Heart left ventricle (tissue), 16 donors: Measurements from ENCODE around the gene CHCT1. TPM values are rescaled to one million over a fixed set of nuclear protein-coding genes. Genes with fewer than 3 reads are reported as not detected.

Source experiments
- ATAC-seq, 4 donors: fragments of 200-7000 bp; cut with Tn5 transposase; one replicate each; pipeline ENCODE4 v1.9.1; 2020 to 2022; ENCODE audit warnings: moderate library complexity in 4 of 4, mild to moderate bottlenecking in 3 of 4, moderate number of reproducible peaks in 1 of 4
- DNase-seq, 5 donors: peaks; one replicate each; pipeline ENCODE4 v3.0.0-alpha.2; 2020
- H3K27ac ChIP-seq, 12 donors: fragments of 200-600 bp; sonication (generic) in 4 of 12; one replicate each; pipeline versions ENCODE4 v1.5.0 to v1.8.0; 2016 to 2022; ENCODE audit warnings: mild to moderate bottlenecking in 2 of 12
- H3K27me3 ChIP-seq, 9 donors: fragments of 200-600 bp; sonication (generic) in 2 of 9; one replicate each; pipeline versions ENCODE4 v1.5.1 to v1.8.0; 2016 to 2022; ENCODE audit warnings: mild to moderate bottlenecking in 3 of 9
- H3K36me3 ChIP-seq, 9 donors: fragments of 200-600 bp; sonication (generic) in 2 of 9; one replicate each; pipeline versions ENCODE4 v1.5.0 to v1.8.0; 2018 to 2022; ENCODE audit warnings: mild to moderate bottlenecking in 2 of 9
- H3K4me1 ChIP-seq, 12 donors: fragments of 200-600 bp; sonication (generic) in 4 of 12; one replicate each; pipeline versions ENCODE4 v1.5.0 to v1.8.0; 2016 to 2022; ENCODE audit warnings: mild to moderate bottlenecking in 3 of 12
- H3K4me3 ChIP-seq, 12 donors: fragments of 200-600 bp; sonication (generic) in 4 of 12; one replicate each; pipeline versions ENCODE4 v1.5.0 to v1.8.0; 2017 to 2022; ENCODE audit warnings: mild to moderate bottlenecking in 9 of 12, moderate library complexity in 4 of 12
- H3K9me3 ChIP-seq, 12 donors: fragments of 200-600 bp; sonication (generic) in 4 of 12; one replicate each; pipeline versions ENCODE4 v1.5.0 to v1.8.0; 2016 to 2022; ENCODE audit warnings: mild to moderate bottlenecking in 1 of 12
- POLR2A ChIP-seq, 2 donors: fragments of 450-650 bp; IDR thresholded peaks; one replicate each; pipeline ENCODE4 v1.6.1; 2017; ENCODE audit warnings: antibody characterized with exemption in 2 of 2, mild to moderate bottlenecking in 2 of 2, moderate library complexity in 2 of 2
- WGBS, 4 donors: extraction: QIAGEN DNeasy Blood & Tissue Kit in 2 of 4; methylation state at CpG; one replicate each; pipeline versions ENCODE4 v1.1.5 to v1.1.7; 2013 to 2018; 5-methylcytosine and 5-hydroxymethylcytosine counted together
- intact Hi-C, 10 donors: fragments of 100-400 bp; cut with DNase I; formaldehyde crosslinking; loops; one replicate each; pipeline versions ENCODE4 v1.11.1 to v1.14.2; 2022
- polyA plus RNA-seq, 2 donors: library from polyadenylated mRNA; stranded (reverse); fragments of 200-250 nt; gene quantifications; one replicate each; pipeline ENCODE4 v1.2.3, GENCODE V29; 2013
- total RNA-seq, 9 donors: library from RNA; depleted of rRNA in 2 of 9; stranded (reverse); fragments of >200 nt in 2 of 9; fragmentation: NEBNext Ultra II Directional in 3 of 9; extraction: Animal tissue kit (Norgen Biotek cat#: 25700) in 3 of 9; gene quantifications; one replicate each; pipeline versions ENCODE4 v1.1.0 to v1.2.4, GENCODE V29; 2016 to 2023
- TF ChIP-seq, protein P1 (sequence below), 12 donors: fragments of 200-600 bp; sonication (generic) in 4 of 12; IDR thresholded peaks; one replicate each; pipeline versions ENCODE4 v1.5.0 to v1.8.0; 2018 to 2022; ENCODE audit warnings: antibody characterized with exemption in 12 of 12, mild to moderate bottlenecking in 5 of 12
- donor health status: ischemic (EF 13 %, LVEDD 7.1; RV severe dilation, severe dysfunction).
- donor health status: healthy with polysubstance abuse.
- donor health status: DM: no; HTN: yes; CAD: no.
- donor health status: DM: no; HTN: no; CAD: no.
- donor health status: ischemic (EF 25% LVEDD 6.9; RV normal size, moderate dysfunction).
- donor health status: ischemic (EF 25% LVEDD 5.7; RV mildly dilated, moderate dysfunction).
- donor health status: healthy.
- donor health status: DM: yes; HTN: yes; CAD: no.
- donor health status: ischemic (EF 35%, LVEDD 5.7; RV mildly dilated, moderate dysfunction).
- donor health status: nonischemic (EF 11% LVEDD 7.7; RV severe dilation, severe dysfunction).
- donor health status: DM: yes; HTN: yes; CAD: no.
- donor health status: PGD.
- donor health status: ischemic (EF 29% LVEDD 5.4; RV normal size, mild dysfunction).
- donor health status: nonischemic (EF 23%, LVEDD 6.1; RV moderate dilation, normal function).

The CHCT1 gene
- total and polyA plus RNA-seq, 11 donors = 0.27 TPM; not detected in 10

DNA sequence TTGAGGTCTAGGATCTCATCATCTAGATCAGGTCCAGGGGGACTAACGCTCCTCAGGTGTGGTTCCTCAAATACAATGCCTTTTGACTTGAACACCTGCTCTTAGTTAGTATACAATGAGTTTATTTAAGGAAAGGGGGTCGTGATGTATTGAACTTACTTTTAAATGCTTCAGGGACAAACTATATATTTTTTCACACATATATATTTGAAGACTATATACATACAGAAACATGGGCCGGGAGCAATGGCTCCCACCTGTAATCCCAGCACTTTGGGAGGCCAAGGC is 18.8 kb upstream of the CHCT1 start:
- DNase-seq (no peak), ATAC-seq (no peak)
- H3K9me3 ChIP-seq = no peaks in the 10 kb centered on the region
- no peaks in the 10 kb centered on the region for H3K36me3 ChIP-seq
- TF ChIP-seq POLR2A (IDR thresholded peaks at IDR 0.05) = no peak
- TF ChIP-seq, protein P1, sequence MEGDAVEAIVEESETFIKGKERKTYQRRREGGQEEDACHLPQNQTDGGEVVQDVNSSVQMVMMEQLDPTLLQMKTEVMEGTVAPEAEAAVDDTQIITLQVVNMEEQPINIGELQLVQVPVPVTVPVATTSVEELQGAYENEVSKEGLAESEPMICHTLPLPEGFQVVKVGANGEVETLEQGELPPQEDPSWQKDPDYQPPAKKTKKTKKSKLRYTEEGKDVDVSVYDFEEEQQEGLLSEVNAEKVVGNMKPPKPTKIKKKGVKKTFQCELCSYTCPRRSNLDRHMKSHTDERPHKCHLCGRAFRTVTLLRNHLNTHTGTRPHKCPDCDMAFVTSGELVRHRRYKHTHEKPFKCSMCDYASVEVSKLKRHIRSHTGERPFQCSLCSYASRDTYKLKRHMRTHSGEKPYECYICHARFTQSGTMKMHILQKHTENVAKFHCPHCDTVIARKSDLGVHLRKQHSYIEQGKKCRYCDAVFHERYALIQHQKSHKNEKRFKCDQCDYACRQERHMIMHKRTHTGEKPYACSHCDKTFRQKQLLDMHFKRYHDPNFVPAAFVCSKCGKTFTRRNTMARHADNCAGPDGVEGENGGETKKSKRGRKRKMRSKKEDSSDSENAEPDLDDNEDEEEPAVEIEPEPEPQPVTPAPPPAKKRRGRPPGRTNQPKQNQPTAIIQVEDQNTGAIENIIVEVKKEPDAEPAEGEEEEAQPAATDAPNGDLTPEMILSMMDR (IDR thresholded peaks at IDR 0.05) = no peak
- no peaks in the 10 kb centered on the region for H3K27me3 ChIP-seq
- no peak overlapping the region for H3K27ac ChIP-seq
- H3K4me3 ChIP-seq = no peak overlapping the region
- H3K4me1 ChIP-seq = peaks cover 0 to 13% (median 0%) of the 10 kb centered on the region in 12 donors
- intact Hi-C loops = no loop called here
- WGBS, 4 donors = 86 to 88% (median 86%) methylated on average over 3 of the region's 3 CpGs

DNA sequence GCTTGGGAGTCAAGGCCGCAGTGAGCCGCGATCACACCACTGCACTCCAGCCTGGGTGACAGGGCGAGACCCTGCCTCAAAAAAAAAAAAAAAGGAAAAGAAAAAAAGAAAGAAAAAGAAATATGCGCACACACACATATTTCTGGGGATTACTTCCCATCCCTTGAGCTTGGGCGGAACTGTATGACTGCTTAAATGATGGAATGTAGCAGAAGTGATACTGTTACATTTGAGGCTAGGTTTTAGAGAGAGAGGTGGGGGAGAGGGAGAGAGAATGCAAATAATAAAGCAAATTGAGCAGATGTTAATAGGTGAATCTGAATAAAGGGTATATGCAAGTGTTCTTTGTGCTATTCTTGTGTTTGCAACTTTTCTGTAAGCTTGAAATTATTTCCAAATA is 18.3 kb upstream of the CHCT1 start:
- 85 to 87% (median 86%) methylated on average over 6 of the region's 6 CpGs for WGBS, 4 donors
- H3K4me3 ChIP-seq = no peak overlapping the region
- intact Hi-C loops = no loop called here
- H3K4me1 ChIP-seq = peaks cover 0 to 8% (median 0%) of the 10 kb centered on the region in 12 donors
- no peak for TF ChIP-seq POLR2A (IDR thresholded peaks at IDR 0.05)
- TF ChIP-seq, protein P1 (IDR thresholded peaks at IDR 0.05) = no peak
- H3K9me3 ChIP-seq = no peaks in the 10 kb centered on the region
- H3K27me3 ChIP-seq = no peaks in the 10 kb centered on the region
- H3K27ac ChIP-seq = no peak overlapping the region
- no peak for ATAC-seq
- DNase-seq = no peak
- no peaks in the 10 kb centered on the region for H3K36me3 ChIP-seq

DNA sequence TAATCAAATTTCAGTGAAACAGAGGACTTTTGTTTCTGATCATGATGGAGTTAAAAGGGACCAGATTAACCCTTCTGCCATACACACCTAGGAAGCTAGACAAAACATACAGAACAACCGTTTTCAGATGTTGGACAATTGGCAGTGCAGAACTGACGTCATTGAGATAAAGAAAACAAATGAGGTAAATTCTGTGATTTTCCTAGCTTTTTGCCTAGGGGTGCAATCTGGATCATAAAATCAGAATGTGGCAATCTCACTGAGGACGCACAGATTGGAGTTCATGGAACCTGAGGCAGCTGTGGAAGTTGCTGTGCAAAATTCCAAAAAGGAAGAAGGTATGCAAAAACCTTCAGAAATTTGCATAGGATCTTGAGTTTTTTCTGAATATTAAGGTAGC is 15.4 kb upstream of the CHCT1 start:
- ATAC-seq (no peak), DNase-seq (no peak)
- H3K4me3 ChIP-seq = no peak overlapping the region
- H3K27me3 ChIP-seq = no peaks in the 10 kb centered on the region
- intact Hi-C loops = no loop called here
- no peak for TF ChIP-seq POLR2A (IDR thresholded peaks at IDR 0.05)
- TF ChIP-seq, protein P1 (IDR thresholded peaks at IDR 0.05) = no peak
- 73 to 83% (median 79%) methylated on average over 3 of the region's 3 CpGs for WGBS, 4 donors
- H3K36me3 ChIP-seq = no peaks in the 10 kb centered on the region
- no peaks in the 10 kb centered on the region for H3K4me1 ChIP-seq
- no peaks in the 10 kb centered on the region for H3K9me3 ChIP-seq
- no peak overlapping the region for H3K27ac ChIP-seq

DNA sequence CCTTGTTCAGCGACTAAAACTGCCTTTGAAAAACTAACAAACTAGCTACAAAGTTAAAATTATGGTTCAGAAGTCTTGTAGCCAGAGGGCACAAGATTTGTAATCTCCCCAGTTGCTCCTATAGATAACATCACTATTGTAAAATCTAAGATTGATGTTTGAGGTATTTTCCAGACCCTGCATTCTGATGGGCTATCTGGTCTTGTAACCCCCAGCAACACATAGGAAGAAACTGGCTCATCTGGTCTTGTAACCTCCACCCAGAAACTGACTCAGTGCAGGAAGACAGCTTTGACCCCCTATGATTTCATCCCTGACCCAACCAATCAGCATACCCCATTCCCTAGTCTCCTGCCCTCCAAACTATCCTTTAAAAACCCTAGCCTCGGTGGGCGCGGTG is 12.3 kb upstream of the CHCT1 start:
- Histone ChIP-seq H3K36me3 (no peaks in the 10 kb centered on the region), H3K27me3 (no peaks in the 10 kb centered on the region), H3K9me3 (no peaks in the 10 kb centered on the region), H3K4me1 (peaks cover 0 to 4% (median 0%) of the 10 kb centered on the region in 12 donors), H3K4me3 (no peak overlapping the region), H3K27ac (no peak overlapping the region)
- intact Hi-C loops = no loop called here
- no peak for TF ChIP-seq POLR2A (IDR thresholded peaks at IDR 0.05)
- TF ChIP-seq, protein P1 (IDR thresholded peaks at IDR 0.05) = no peak
- no peak for ATAC-seq
- no peak for DNase-seq
- WGBS, 4 donors = 94 to 97% (median 96%) methylated on average over 4 of the region's 4 CpGs
